K562 (cell line): ENCODE measurements around the gene ARHGAP4. TPM values are rescaled to one million over a fixed set of nuclear protein-coding genes. Genes with fewer than 3 reads are reported as not detected.

Source experiments
- ATAC-seq: fragments of 200-7000 bp; cut with Tn5 transposase; 3 replicates; pipeline ENCODE4 v1.9.1; 2020; ENCODE audit warnings: moderate library complexity
- BruUV-seq: library from RNA; stranded (reverse); fragments of 400-500 nt; replicated peaks from 2 replicates; lab custom pipeline; 2021; lab: Mats Ljungman, UMichigan
- CTCF ChIA-PET: fragments of 300-600 bp; formaldehyde crosslinking; extraction: SDS; loops from one replicate; lab custom pipeline; 2021; ENCODE audit warnings: low intra/inter-chr PET ratio; lab: Yijun Ruan, JAX
- POLR2A ChIA-PET: fragments of 300-600, 350-650 bp; sonication (Branson Sonifier 250); formaldehyde crosslinking; extraction: SDS; loops from one replicate; lab custom pipeline; 2021; ENCODE audit warnings: antibody characterized with exemption, inconsistent platforms; lab: Yijun Ruan, JAX
- DNase-seq, 4 experiments: peaks; one replicate each; pipeline versions ENCODE4 v3.0.0 to v3.0.0-alpha.2; 2011 to 2018; ENCODE audit warnings: low spot score in 3 of 4, mixed read lengths in 3 of 4; ENCODE audit errors: extremely low read depth in 1 of 4
- FAIRE-seq: peaks from 2 replicates; lab custom pipeline; 2011; peaks lifted over from hg19 to GRCh38; lab: Jason Lieb, UNC
- H2AFZ ChIP-seq: 2 replicates; pipeline ENCODE4 v1.6.0; 2011; ENCODE audit warnings: low read depth, low read length, control low read depth, inconsistent platforms
- H3K27ac ChIP-seq: fragments of 200-600 bp; 3 replicates; pipeline ENCODE4 v1.8.0; 2011; ENCODE audit warnings: low read depth, mild to moderate bottlenecking, control low read depth, inconsistent platforms, low read length, moderate library complexity, mixed read lengths; ENCODE audit errors: extremely low read depth
- H3K27me3 ChIP-seq, 2 experiments: fragments of 300-600 bp in 1 of 2; 2 replicates in 1 of 2; 3 replicates in 1 of 2; pipeline versions ENCODE4 v1.6.0 to v1.8.0; 2011; ENCODE audit warnings: inconsistent platforms in 2 of 2, low read length in 2 of 2, mild to moderate bottlenecking in 1 of 2, mixed read lengths in 1 of 2, moderate library complexity in 1 of 2; ENCODE audit not compliant: control insufficient read depth in 2 of 2, insufficient read depth in 2 of 2
- H3K36me3 ChIP-seq: fragments of 300-600 bp; 3 replicates; pipeline ENCODE4 v1.8.0; 2011; ENCODE audit warnings: mild to moderate bottlenecking, low read length, inconsistent platforms; ENCODE audit not compliant: control insufficient read depth, insufficient read depth
- H3K4me1 ChIP-seq, 2 experiments: fragments of 200-600 bp in 1 of 2; replicated peaks in 1 of 2; 2 replicates in 1 of 2; 3 replicates in 1 of 2; pipeline versions ENCODE4 v1.5.1 to v1.8.0; 2011; ENCODE audit warnings: inconsistent platforms in 2 of 2, low read length in 2 of 2, mild to moderate bottlenecking in 1 of 2, mixed read lengths in 1 of 2, moderate library complexity in 1 of 2; ENCODE audit not compliant: control insufficient read depth in 2 of 2, insufficient read depth in 2 of 2
- H3K4me2 ChIP-seq: 2 replicates; pipeline ENCODE4 v1.6.1; 2011; ENCODE audit warnings: low read length, control low read depth, inconsistent platforms, mixed read lengths; ENCODE audit not compliant: insufficient read depth
- H3K4me3 ChIP-seq: fragments of 200-600 bp; sonication (generic), shearing (Covaris generic); 2 replicates; pipeline ENCODE4 v1.5.1; 2016; ENCODE audit warnings: control low read depth, inconsistent platforms
- H3K79me2 ChIP-seq: fragments of 200-600 bp; 3 replicates; pipeline ENCODE4 v1.8.0; 2011; ENCODE audit warnings: low read length, inconsistent platforms; ENCODE audit not compliant: control insufficient read depth, insufficient read depth
- H3K9ac ChIP-seq, 2 experiments: 2 replicates each; pipeline versions ENCODE4 v1.6.0 to v1.6.1; 2011; ENCODE audit warnings: low read depth in 2 of 2, low read length in 2 of 2, control low read depth in 1 of 2, inconsistent platforms in 1 of 2, mild to moderate bottlenecking in 1 of 2, mixed read lengths in 1 of 2; ENCODE audit not compliant: insufficient read depth in 1 of 2
- H3K9me1 ChIP-seq: one replicate; pipeline ENCODE4 v1.6.0; 2011; ENCODE audit warnings: inconsistent platforms, mild to moderate bottlenecking, low read length, moderate library complexity; ENCODE audit not compliant: control insufficient read depth, insufficient read depth
- H3K9me3 ChIP-seq: replicated peaks from 2 replicates; pipeline ENCODE4 v1.5.1; 2011; ENCODE audit warnings: low read depth, low read length, inconsistent platforms; ENCODE audit not compliant: control insufficient read depth, insufficient read depth
- H4K20me1 ChIP-seq: replicated peaks from 2 replicates; pipeline ENCODE4 v1.6.1; 2011; ENCODE audit warnings: low read length, inconsistent platforms, mixed read lengths; ENCODE audit not compliant: control insufficient read depth, insufficient read depth
- BRCA1 ChIP-seq, 2 experiments: fragments of 450-650 bp in 1 of 2; sonication (generic) in 1 of 2; formaldehyde crosslinking in 1 of 2; IDR thresholded peaks; 2 replicates each; pipeline versions ENCODE4 v1.5.0 to v1.6.1; 2017 to 2020; ENCODE audit warnings: mild to moderate bottlenecking in 1 of 2, missing genetic modification reagents in 1 of 2
- CAMTA2 ChIP-seq: fragments of 250-450 bp; sonication (Bioruptor Pico); conservative IDR thresholded peaks from 2 replicates; pipeline ENCODE4 v1.5.1; 2022
- CBFA2T3 ChIP-seq: fragments of 450-650 bp; IDR thresholded peaks from 2 replicates; pipeline ENCODE4 v1.6.1; 2017
- CTCFL ChIP-seq: IDR thresholded peaks from 2 replicates; pipeline ENCODE4 v1.6.1; 2011; ENCODE audit warnings: borderline replicate concordance, low read depth, mild to moderate bottlenecking, moderate library complexity, low read length; ENCODE audit not compliant: insufficient read depth, poor library complexity, severe bottlenecking
- HBP1 ChIP-seq: fragments of 450-650 bp; formaldehyde crosslinking; IDR thresholded peaks from 2 replicates; pipeline ENCODE4 v1.4.0; 2022; ENCODE audit warnings: missing genetic modification characterization
- IRF2 ChIP-seq: sonication (generic); formaldehyde crosslinking; IDR thresholded peaks from 2 replicates; pipeline ENCODE4 v1.8.1; 2022; ENCODE audit warnings: mild to moderate bottlenecking, missing genetic modification reagents
- MLX ChIP-seq, 2 experiments: fragments of 450-650 bp in 1 of 2; sonication (generic) in 1 of 2; formaldehyde crosslinking; conservative IDR thresholded peaks; 2 replicates each; pipeline versions ENCODE4 v1.4.0 to v1.8.1; 2020 to 2022; ENCODE audit warnings: mild to moderate bottlenecking in 1 of 2, missing genetic modification reagents in 1 of 2
- PML ChIP-seq: IDR thresholded peaks from 2 replicates; pipeline ENCODE4 v1.6.1; 2012; ENCODE audit warnings: low read length, inconsistent platforms
- THRA ChIP-seq: fragments of 450-650 bp; IDR thresholded peaks from 2 replicates; pipeline ENCODE4 v1.6.1; 2017; ENCODE audit warnings: mild to moderate bottlenecking, moderate library complexity
- TRIM25 ChIP-seq: fragments of 450-650 bp; IDR thresholded peaks from 2 replicates; pipeline ENCODE4 v1.7.0; 2016; ENCODE audit warnings: borderline replicate concordance
- U2AF2 ChIP-seq: fragments of 200-400 bp; formaldehyde crosslinking; optimal IDR thresholded peaks from 2 replicates; pipeline ENCODE3; 2017; ENCODE audit warnings: low read depth, mild to moderate bottlenecking, low read length
- XRCC4 ChIP-seq: IDR thresholded peaks from one replicate; pipeline ENCODE4 v1.6.1; 2011; ENCODE audit not compliant: insufficient read depth, insufficient read length; ENCODE audit errors: extremely low read depth
- ZNF133 ChIP-seq: fragments of 250-450 bp; sonication (Bioruptor Pico); IDR thresholded peaks from 2 replicates; pipeline ENCODE4 v1.4.0; 2020; ENCODE audit warnings: mild to moderate bottlenecking
- ZNF445 ChIP-seq: fragments of 250-450 bp; sonication (Bioruptor Pico); IDR thresholded peaks from 2 replicates; pipeline ENCODE4 v1.4.0; 2020; ENCODE audit warnings: low read depth, mild to moderate bottlenecking, moderate library complexity
- WGBS: fragments of 100-300 bp; shearing (Covaris generic); methylation state at CpG from one replicate; pipeline ENCODE4 v1.1.6; 2016; ENCODE audit warnings: low coverage, mixed read lengths; ENCODE audit not compliant: insufficient coverage; ENCODE audit errors: missing lambda C conversion rate; 5-methylcytosine and 5-hydroxymethylcytosine counted together
- in situ Hi-C: fragments of 300-500 bp; cut with MboI; formaldehyde crosslinking; loops from 4 replicates; pipeline ENCODE4 v1.15.0; 2018; ENCODE audit warnings: inconsistent platforms, mixed read lengths
- intact Hi-C: fragments of 100-400 bp; cut with micrococcal nuclease; formaldehyde crosslinking; loops from 2 replicates; pipeline ENCODE4 v1.14.2; 2022
- polyA plus RNA-seq, 8 experiments: library from polyadenylated mRNA; depleted of rRNA in 4 of 8; stranded (reverse) in 5 of 8; unstranded in 3 of 8; fragments of >200 nt; fragmentation: Nextera tagmentation in 2 of 8; fragmentation: Illumina TruSeq in 1 of 8; extraction: Ambion mirVana in 2 of 8; extraction: Trizol in 1 of 8; gene quantifications; 2 replicates each; pipeline versions ENCODE4 v1.2.1 to v1.2.3, GENCODE V29; 2011 to 2014; ENCODE audit warnings: inconsistent platforms in 1 of 8, missing spikeins in 1 of 8
- total RNA-seq, 7 experiments: library from RNA; depleted of rRNA in 6 of 7; stranded (reverse); fragments of >200 nt in 6 of 7; fragmentation: Illumina TruSeq in 2 of 7; extraction: Trizol in 2 of 7; gene quantifications; 2 replicates each; pipeline versions ENCODE4 v1.2.1 to v1.2.3, GENCODE V29; 2011 to 2021; ENCODE audit warnings: low replicate concordance in 1 of 7

The ARHGAP4 gene
- total and polyA plus RNA-seq, 9 of the 15 experiments (the other 6 are each of a cell fraction or from before 2014, with no cell fraction given) = 0.30 to 81.8 (median 13.5) TPM

GRCh38 chrX:153953342-153953830, 27.3 kb upstream of the ARHGAP4 start:
- WGBS = 46% methylated on average over 15 of the region's 33 CpGs
- in situ Hi-C loops = no loop called here
- Histone ChIP-seq H2AFZ (no peak overlapping the region), H3K79me2 (peaks cover 9% of the 10 kb centered on the region; the same call in 2 of the 3 replicates), H3K4me1 (peaks cover 0 to 48% of the 10 kb centered on the region in 2 experiments; a peak in 2 of 5 replicates), H3K36me3 (peaks cover 98% of the 10 kb centered on the region; the same call in 2 of the 3 replicates), H3K27me3 (no peaks in the 10 kb centered on the region), H3K9me1 (no peaks in the 10 kb centered on the region), H4K20me1 (no peaks in the 10 kb centered on the region), H3K9me3 (no peaks in the 10 kb centered on the region), H3K4me2 (no peak overlapping the region), H3K27ac (peak overlapping the region; percentile 64; the same call in 2 of the 3 replicates), H3K9ac (peak overlapping the region in 1 of 2 experiments; percentile 8; a peak in 1 of 4 replicates), H3K4me3 (no peak overlapping the region)
- ChIA-PET POLR2A (no interaction called here), CTCF (interaction anchor here (0.6 to 1.3 kb wide), 4 partner anchors 188 to 414 kb away, joined by 3 to 7 read pairs (median 4); no protein-coding TSS in a partner anchor)
- intact Hi-C loops = no loop called here
- peak; percentile 56 to 77 (median 69) for DNase-seq
- ATAC-seq = peak; percentile 86
- no TSS peak for BruUV-seq
- FAIRE-seq = peak; percentile 76
- TF ChIP-seq ZNF445 = no peak
- no peak for TF ChIP-seq IRF2 (CRISPR knock-in tag)
- no peak for TF ChIP-seq XRCC4
- TF ChIP-seq BRCA1 (IDR thresholded peaks at IDR 0.05) = no peak
- no peak for TF ChIP-seq BRCA1 (CRISPR knock-in tag; IDR thresholded peaks at IDR 0.05)
- TF ChIP-seq HBP1 (CRISPR knock-in tag) = no peak
- no peak for TF ChIP-seq CBFA2T3
- no peak for TF ChIP-seq PML
- TF ChIP-seq THRA = no peak
- TF ChIP-seq MLX (CRISPR knock-in tag; conservative IDR thresholded peaks at IDR 0.05) = no peak
- no peak for TF ChIP-seq TRIM25
- TF ChIP-seq ZNF133 = no peak
- peak; percentile 90 for TF ChIP-seq CTCFL
- no peak for TF ChIP-seq U2AF2
- TF ChIP-seq CAMTA2 = no peak
